HG02981 (cell line): ENCODE results near the gene SERF2.
"Not testable (repeated sequence)": the region's sequence is repeated elsewhere in the genome, so short reads cannot be mapped to it uniquely, and the experiment has no call there.

Experiments used
- ATAC-seq: cut with Tn5 transposase; IDR thresholded peaks from one replicate; pipeline ENCODE4 v1.9.1; 2021; ENCODE audit warnings: mild to moderate bottlenecking, moderate library complexity; ENCODE audit not compliant: unreplicated experiment

SERF2 gene

DNA sequence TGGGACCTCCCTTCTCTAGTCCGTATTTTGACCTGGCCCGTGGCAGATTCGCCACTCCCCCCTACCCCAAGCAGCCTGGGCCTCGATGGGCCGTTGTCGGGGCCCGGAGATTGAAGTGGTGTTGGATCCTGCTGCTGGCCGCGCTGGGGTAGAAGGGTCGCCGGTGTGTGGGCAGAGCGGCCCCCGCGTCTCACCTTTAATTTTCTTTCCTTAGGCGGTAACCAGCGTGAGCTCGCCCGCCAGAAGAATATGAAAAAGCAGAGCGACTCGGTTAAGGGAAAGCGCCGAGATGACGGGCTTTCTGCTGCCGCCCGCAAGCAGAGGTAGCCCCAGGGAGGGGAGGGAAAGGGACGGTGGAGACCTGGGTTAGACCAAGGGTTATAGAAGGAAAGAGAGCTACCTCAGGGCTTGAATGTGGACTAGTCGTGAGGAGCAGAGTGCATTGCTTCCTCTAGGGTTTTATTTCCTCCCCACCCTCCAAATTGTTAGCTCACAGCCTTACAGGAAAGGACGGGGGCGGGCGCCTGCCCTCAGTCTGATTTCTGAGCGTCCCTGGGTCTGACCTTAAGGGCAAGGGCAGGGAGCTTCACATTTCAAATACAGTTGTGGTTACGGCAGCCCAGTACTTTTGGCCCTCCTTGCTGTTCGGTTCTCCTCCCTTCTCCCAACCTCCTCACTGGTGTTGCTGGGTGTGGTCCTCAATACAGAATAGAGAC is 799 bp downstream of the SERF2 start:
- ATAC-seq: no peak

DNA sequence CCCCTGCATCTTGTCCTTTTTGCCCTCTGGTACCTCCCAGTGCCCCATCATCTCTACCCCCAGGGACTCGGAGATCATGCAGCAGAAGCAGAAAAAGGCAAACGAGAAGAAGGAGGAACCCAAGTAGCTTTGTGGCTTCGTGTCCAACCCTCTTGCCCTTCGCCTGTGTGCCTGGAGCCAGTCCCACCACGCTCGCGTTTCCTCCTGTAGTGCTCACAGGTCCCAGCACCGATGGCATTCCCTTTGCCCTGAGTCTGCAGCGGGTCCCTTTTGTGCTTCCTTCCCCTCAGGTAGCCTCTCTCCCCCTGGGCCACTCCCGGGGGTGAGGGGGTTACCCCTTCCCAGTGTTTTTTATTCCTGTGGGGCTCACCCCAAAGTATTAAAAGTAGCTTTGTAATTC is 1.5 kb downstream of the SERF2 start:
- no peak for ATAC-seq

DNA sequence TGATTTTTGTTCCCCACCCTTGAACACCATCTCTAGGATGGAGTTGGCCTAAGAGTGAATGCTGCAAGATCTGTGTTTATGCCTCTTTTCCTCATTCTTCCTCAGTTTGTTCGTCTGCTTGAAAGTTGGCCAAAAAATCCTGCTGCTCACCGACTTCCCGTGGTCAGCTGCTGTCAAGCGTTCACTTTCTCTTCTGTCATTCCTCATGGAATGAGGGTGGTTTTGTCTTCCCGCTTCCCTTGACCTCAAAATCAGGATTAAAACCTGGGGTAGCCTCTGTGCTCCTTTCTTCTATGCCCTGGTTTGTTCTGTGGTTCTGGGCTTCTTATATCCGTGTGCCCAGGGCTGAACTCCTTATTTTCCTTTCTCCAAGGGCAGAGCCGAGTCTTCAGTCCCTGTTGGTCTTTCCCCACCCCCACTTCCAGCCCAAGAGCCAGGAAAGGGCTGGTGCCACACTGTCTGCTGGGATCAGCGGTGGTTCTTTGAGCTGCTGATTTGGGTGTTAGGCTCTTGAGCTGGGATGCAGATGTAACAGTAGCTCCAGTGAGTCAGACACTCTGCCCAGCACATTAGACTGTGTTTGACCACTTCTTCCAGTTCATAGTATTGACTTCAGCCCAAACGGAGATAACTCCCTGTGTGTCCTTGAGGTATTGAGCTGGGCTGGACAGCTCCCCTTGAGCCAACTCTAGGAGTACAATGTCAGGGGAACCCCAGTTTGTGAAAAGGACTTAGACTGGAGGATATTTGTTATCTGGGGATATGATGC is 2.3 kb downstream of the SERF2 start:
- ATAC-seq: no peak

DNA sequence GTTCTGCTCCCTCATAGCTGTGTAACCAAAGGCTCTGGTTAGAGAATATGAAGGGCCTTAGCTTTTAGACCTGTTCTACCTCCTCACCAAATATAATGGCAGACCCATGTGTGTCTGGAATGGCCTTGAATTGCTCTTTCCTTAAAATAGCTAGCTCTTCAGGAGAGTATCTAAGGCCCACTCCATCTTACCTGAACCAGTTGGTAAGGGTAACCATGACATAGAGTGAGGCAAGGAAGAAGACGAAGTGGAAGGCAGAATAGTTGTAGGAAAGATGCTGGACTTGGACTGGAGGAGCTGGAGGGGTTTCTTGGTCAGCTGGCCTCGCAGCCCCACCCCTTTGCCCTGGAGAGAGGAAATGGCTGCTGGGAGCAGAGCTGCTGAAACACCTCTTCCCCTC is 3.1 kb downstream of the SERF2 start:
- no peak for ATAC-seq

DNA sequence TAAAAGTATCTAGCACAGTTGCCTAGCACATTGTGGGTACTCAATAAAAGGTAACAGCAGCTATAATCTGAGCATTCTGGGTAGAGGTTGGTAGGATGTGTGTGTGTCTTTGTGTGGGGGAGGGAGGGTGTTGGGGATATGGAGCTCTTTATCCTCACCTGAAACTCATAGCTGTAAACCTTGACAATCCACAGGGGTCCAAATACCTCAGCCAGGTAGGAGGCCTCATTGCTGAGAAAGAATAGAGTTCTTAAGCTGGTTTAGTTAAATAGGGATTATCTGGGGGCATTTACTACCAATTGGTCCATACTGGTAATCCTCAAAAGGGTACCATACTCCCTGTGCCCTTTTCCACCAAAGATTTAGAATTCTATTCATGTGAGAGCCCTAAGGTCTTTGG is 3.9 kb downstream of the SERF2 start:
- no peak for ATAC-seq

- no peak for ATAC-seq
Measured at GRCh38 chr15:43796566-43796965, 4.4 kb downstream of the SERF2 start.

DNA sequence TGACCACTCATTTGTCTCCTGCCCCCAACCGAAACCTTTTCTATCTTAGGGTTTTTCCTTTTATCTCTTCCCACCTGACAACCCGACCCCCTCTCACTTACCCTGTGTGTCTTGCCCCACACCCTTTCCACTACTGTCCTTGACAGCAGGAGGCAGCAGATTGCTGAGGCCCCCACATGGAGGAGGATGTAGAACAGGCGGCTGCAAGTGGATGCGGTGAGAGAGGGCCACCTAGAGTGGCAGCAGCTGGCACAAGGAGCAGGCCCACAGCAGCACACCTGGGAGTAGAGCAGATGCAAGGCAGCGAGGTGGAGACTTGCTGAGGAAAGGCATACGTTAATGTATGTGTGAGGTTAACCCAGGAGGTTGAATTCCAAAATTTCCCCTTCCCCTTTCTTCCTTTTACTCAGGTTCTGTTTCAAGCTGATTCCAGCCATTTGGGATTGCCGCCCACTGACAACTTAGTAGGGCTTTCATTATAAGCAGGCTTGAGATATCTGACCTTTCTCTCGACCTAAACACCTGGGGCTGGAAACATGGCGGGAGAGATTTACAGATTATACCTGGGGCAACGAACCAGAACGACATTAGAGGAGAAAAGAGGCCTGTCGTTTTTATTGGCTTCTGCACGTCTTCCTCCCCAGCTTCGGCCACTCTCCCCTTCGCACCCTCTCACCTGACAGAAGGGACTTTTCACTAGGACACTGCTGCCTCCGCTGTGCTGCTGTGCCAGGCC is 7.3 kb downstream of the SERF2 start:
- ATAC-seq: no peak

DNA sequence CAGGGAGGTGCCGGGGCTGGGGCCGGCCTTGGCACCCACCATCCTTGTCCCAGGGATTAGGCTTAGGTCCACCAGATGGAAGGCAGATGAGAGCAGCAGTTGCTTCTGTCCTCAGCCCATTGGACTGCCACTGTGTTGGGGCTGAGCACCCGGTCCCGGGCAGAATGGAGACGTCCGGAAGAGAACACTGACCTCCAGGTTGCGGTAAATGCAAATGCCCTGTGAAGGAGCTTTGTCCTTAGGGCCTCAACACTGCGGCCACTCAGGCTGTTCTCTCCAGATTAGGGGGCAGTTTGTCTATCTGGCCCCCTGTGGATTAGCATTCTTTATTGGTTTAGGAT is 7.8 kb downstream of the SERF2 start, which contains the start of gene SERINC4:
Gene SERINC4, minus strand, starts transcription at position 276 of the 341 bp plus-strand sequence. Its CDS starts 234 bp downstream, at position 42.
- ATAC-seq: no peak

DNA sequence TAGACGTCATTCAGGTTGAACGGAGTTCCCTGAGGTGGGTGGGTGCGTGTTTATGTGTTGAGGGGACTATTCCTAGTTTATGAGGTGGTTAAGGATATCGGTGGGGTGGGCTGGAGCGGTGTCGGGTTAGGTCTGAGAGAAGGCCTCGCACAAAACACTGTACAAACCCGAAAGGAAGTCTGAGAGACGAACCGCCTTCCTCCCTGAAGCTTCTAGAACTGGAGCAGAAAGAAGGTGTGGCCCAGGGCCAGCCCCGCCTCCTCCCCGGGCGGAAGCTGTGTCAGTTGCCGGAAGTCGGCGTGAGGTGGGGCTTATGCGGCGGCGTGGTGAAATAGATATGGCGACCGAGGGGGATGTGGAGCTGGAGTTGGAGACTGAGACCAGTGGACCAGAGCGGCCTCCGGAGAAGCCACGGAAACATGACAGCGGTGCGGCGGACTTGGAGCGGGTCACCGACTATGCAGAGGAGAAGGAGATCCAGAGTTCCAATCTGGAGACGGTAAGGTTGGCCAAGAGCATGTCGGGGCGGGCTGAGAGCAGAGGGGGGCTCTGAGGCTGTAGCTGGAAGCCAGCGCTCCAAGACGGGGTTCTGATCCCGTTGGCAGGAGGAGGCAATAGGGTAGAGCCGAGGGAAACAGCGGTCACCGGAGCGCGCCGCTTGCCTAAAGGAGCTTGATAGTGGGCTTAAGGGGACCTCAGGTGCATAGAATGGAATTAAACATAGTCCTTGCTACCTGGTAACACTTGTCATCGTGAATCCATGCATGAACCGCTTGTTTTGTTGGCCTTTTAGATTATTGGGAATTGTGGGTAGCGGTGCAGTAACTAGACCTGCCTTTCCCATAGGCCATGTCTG is 8.4 kb downstream of the SERF2 start, which contains the start of gene HYPK:
Gene HYPK, plus strand, starts transcription at position 314 of the 856 bp plus-strand sequence. Its CDS starts 24 bp downstream, at position 338.
- peak; percentile 93 for ATAC-seq

DNA sequence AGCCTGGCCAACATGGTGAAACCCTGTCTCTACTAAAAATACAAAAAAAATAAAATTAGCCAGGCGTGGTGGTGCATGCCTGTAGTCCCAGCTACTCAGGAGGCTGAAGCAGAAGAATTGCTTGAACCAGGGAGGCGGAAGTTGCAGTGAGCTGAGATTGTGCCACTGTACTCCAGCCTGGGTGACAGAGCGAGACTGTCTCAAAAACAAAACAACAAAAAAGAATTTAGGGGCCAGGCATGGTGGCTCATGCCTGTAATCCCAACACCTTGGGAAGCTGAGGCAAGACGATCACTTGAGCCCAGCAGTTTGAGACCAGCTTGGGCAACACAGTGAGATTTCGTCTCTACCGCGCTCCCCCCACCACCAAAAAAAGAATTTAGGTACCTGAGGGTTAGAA is 10.6 kb downstream of the SERF2 start:
- ATAC-seq: not testable (repeated sequence)

DNA sequence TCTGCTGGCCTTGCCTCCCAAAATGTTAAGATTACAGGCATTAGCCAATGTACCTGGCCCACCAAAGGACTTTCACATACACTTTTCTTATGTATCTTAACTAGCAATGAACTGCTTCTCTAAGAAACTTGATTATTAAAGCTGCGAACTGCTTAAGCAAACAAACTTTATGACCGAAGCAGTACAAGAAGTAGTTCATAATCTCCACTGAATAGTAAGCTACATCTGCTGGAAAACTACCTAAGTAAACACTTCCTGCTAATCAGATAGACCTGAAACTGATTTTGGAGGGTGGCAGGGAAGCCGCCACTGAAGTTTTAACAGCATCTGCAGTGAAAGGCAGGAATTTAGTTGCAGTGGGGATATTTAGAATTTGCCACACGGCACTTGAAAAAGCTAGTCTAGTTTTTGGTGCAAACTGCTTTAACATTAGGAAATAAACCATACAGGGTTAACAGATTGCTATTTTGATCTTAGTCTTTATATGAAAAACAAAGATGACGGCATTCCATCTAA is 16.4 kb downstream of the SERF2 start:
- no peak for ATAC-seq

- ATAC-seq: no peak
Measured at GRCh38 chr15:43808960-43809678, 17.0 kb downstream of the SERF2 start.

DNA sequence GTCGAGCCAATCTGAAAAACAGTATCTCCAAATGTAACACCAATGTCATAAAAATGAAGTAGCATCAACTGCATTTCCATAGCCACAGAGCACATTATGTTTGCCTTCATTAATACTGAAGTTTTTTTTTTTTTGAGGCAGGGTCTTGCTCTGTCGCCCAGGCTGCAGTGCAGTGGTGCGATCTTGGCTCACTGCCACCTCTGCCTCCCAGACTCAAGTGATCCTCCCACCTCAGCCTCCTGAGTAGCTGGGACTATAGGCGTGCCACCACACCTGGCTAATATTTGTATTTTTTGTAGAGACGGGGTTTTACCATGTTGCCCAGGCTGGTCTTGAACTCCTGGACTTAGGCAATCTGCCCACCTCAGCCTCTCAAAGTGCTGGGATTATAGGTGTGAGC is 22.9 kb downstream of the SERF2 start:
- not testable (repeated sequence) for ATAC-seq

DNA sequence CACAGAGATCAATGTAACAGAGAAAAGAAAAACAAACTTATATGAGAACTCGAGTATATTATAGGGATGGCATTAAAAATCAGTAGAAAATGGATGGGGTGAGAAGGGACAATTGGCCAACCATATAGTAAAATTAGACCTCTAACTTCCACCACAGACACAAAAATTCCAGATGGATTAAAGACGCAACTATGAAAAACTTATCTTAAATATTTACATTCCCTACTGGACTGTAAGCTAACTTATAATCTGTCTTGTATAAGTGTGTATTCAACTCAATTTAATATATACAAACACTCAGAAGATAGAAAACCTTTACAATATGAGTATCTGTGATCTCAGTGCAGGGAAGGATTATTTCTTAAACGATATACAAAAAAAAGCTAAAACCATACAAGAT is 29.4 kb downstream of the SERF2 start:
- ATAC-seq: no peak

- ATAC-seq: peak; percentile 75
Measured at GRCh38 chr15:43824302-43825246, 32.5 kb downstream of the SERF2 start, which contains the start of gene MFAP1. Gene MFAP1, minus strand, starts transcription at chr15:43824690. Its CDS starts 121 bp downstream, at chr15:43824569.

DNA sequence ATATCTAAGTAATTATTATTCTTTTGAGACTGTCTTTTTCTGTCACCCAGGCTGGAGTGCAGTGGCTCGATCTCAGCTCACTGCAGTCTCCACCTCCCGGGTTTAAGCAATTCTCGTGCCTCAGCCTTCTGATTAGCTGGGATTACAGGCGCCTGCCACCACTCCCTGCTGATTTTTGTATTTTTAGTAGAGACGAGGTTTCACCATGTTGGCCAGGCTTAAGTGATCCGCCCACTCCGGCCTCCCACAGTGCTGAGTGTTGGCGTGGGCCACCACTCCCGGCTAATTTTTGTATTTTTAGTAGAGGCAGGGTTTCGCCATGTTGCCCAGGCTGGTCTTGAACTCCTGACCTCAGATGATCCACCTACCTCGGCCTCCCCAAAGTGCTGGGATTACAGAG is 33.2 kb downstream of the SERF2 start:
- not testable (repeated sequence) for ATAC-seq

- no peak for ATAC-seq
Measured at GRCh38 chr15:43826029-43826507, 33.9 kb downstream of the SERF2 start.
